ENCODE measurements around the gene FLNC.
A peak's percentile ranks its signal among the peaks of the same experiment; 100 is the strongest.

FLNC gene

GRCh38 chr7:128826916-128827247, 3.3 kb upstream of the FLNC start:
- DNase-seq (ENCODE audit: extremely low read depth, low read depth), result no peak
- TF ChIP-seq, protein P1, sequence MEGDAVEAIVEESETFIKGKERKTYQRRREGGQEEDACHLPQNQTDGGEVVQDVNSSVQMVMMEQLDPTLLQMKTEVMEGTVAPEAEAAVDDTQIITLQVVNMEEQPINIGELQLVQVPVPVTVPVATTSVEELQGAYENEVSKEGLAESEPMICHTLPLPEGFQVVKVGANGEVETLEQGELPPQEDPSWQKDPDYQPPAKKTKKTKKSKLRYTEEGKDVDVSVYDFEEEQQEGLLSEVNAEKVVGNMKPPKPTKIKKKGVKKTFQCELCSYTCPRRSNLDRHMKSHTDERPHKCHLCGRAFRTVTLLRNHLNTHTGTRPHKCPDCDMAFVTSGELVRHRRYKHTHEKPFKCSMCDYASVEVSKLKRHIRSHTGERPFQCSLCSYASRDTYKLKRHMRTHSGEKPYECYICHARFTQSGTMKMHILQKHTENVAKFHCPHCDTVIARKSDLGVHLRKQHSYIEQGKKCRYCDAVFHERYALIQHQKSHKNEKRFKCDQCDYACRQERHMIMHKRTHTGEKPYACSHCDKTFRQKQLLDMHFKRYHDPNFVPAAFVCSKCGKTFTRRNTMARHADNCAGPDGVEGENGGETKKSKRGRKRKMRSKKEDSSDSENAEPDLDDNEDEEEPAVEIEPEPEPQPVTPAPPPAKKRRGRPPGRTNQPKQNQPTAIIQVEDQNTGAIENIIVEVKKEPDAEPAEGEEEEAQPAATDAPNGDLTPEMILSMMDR (IDR thresholded peaks at IDR 0.05; ENCODE audit: low read depth, low read length), result no peak

- DNase-seq (ENCODE audit: extremely low read depth, low read depth), result peak; percentile 55
- TF ChIP-seq, protein P1 (IDR thresholded peaks at IDR 0.05; ENCODE audit: low read depth, low read length), result no peak
Observed at GRCh38 chr7:128827248-128827958, 2.8 kb upstream of the FLNC start.

DNA sequence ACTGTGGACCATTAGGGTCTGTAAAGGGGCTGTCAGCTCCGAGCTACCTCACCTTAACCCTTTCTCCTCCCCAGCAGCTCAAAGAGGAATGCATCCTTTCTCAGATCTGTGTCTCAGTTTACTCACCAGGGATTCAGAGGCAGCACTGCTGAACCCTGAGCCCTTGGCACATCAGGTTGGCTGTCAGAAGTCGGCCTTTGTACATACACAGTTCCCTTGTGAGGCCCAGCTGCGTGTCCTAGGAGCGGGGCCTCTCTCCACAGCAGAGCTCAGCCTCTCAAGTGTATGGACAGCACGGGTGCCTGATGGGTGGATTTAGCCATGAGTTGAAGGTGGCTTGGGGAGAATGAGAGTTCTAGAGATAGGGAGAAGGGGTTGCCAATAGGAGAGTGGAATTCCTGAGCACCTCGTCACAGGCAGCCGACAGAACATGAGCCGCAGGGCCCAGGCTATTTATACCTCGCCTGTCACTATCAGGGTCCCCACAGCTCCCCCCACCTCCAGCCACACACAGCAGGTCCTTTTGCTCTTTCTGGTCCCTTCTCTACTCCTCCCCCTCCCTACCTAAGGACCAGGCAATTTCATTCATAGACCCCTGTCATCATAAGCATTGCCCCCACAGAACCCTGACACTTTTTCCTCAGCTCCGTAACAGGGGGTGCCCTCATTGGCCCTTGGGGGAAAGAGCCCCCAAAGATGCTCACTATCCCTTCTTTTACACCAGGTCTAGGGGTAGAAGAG, 2.1 kb upstream of the FLNC start:
- TF ChIP-seq, protein P1 (IDR thresholded peaks at IDR 0.05; ENCODE audit: low read depth, low read length), result no peak

DNA sequence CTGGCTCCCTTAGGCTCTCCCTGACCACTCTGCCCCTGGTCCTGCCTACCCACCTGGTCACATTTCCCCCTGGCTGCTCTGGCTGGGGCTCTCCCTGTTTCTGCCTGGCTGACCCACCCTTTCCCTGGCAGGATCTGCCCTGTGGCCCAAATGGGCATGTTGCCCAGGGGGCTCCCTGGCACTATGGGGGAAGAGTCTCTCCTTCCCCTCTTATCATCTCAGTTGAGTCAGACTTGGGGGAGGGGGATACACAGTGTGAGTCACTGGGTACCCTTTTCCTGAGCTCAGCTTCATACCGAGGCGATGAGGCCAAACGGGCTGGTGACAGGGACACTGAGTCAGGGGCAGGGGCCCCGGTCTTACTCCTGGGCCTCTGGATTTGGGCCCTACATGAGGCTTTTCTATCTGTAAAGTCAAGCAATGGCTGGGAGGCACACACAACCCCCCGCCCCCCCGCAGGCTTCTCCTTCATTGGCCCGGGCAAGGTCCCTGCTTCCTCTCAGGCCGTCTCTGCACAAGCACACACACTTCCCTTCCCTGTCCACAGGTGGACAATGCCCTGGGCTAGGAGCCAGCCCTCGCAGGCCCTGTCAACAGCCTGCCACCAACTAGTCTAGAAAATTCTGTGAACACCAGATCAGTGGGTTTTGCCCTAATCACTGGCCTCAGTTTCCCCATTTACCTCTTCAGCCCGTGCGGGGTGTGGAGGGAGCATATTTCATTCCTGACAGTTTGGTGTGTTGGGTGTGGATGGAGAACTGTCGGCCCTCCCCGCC, 627 bp upstream of the FLNC start:
- DNase-seq (ENCODE audit: extremely low read depth, low read depth), result no peak
- TF ChIP-seq, protein P1 (IDR thresholded peaks at IDR 0.05; ENCODE audit: low read depth, low read length), result no peak

More for the DNA sequence above, 2.1 kb upstream of the FLNC start:
- DNase-seq (ENCODE audit: extremely low read depth, low read depth), result no peak

- peak; percentile 50 for DNase-seq (ENCODE audit: extremely low read depth, low read depth)
Observed at GRCh38 chr7:128831178-128831993, 1.2 kb downstream of the FLNC start.

DNA sequence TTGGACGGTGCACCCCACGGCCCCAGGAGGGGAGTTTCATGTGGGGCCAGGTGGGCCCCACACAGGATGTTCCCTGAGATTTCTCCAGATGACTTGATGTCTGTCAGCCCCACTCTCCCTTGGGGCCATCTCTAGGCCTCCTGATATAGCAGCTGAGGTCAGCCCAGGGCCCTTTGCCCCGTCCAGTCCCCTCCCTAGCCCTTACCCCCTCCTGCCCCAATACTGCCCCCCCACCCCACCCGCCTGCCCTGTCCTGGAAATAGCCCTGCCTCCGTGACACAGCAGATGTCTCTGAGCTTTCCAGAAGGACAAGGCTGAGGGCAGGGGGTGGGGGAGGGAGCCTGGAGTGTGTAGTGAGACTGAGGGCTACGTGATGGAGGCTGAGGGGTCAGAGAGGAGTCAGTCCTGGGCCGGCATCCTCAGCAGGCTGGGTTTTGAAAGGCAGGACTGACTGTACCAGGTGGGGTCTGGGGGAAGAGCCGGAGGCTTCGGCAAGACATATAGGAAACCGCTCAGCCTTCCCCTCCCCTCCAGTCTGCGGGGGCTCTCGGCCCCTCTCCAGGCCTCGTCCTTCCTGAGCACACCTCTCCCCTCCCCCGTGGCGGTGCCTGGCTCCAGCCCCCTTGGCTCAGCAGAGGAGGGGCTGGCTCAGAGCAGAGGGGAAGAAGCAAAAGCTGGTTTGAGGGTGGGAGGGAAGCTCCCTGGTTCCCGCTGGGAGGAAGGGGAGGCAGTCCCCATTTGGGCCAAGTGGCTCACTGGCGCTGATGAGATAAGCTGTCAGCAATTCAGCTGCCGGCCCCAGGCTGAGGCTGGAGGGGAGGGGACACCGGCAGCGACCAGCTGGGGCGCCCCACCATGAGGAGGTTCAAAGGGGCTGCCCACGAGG, 2.0 kb downstream of the FLNC start:
- TF ChIP-seq, protein P1 (IDR thresholded peaks at IDR 0.05; ENCODE audit: low read depth, low read length), result no peak
- DNase-seq (ENCODE audit: extremely low read depth, low read depth), result no peak

More at GRCh38 chr7:128831178-128831993, 1.2 kb downstream of the FLNC start:
- TF ChIP-seq, protein P1 (IDR thresholded peaks at IDR 0.05; ENCODE audit: low read depth, low read length), result no peak
